Measurements from ENCODE around the gene USP54. TPM values are rescaled to one million over a fixed set of nuclear protein-coding genes. Genes with fewer than 3 reads are reported as not detected.

USP54 gene
- total and polyA plus RNA-seq, 9 donors: 8.0 to 72.7 (median 32.0) TPM

GRCh38 chr10:73552819-73553715 is 38.1 kb downstream of the USP54 start:
- intact Hi-C loops (cut with DNase I): no loop called here

DNA sequence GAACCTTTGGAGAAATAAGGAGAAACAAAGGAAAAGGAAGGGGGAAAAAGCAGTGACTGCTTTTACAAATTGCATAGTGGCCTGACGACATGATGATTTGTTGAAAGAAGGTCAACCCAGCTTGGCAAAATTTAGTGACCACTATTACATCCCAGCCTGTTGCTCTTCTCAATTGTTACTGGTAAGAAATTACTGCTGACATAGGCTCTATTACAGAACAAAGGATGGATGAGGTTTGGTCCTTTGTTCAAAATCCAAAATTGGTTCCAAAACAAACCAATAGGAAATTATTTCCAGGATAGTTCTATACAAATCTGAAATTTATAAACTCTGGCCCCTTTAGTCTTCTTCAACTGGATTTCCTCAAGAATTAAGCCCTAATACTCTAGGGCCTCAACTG is 39.6 kb downstream of the USP54 start:
- no peak overlapping the region for H3K27ac ChIP-seq
- no peaks in the 10 kb centered on the region for H3K4me1 ChIP-seq (ENCODE audit: insufficient read depth)

More at GRCh38 chr10:73552819-73553715, 38.1 kb downstream of the USP54 start:
- Histone ChIP-seq H3K4me1 (ENCODE audit: insufficient read depth) (no peaks in the 10 kb centered on the region), H3K27me3 (peaks cover 2% of the 10 kb centered on the region), H3K27ac (no peak overlapping the region), H3K36me3 (no peaks in the 10 kb centered on the region), H3K4me3 (no peak overlapping the region), H3K9me3 (no peaks in the 10 kb centered on the region)
- WGBS, 3 donors: 80 to 82% (median 82%) methylated on average over 3 of the region's 3 CpGs
- TF ChIP-seq CTCF (IDR thresholded peaks at IDR 0.05) (no peak), EP300 (IDR thresholded peaks at IDR 0.05) (no peak), POLR2A (IDR thresholded peaks at IDR 0.05) (no peak)
- no peak for DNase-seq

DNA sequence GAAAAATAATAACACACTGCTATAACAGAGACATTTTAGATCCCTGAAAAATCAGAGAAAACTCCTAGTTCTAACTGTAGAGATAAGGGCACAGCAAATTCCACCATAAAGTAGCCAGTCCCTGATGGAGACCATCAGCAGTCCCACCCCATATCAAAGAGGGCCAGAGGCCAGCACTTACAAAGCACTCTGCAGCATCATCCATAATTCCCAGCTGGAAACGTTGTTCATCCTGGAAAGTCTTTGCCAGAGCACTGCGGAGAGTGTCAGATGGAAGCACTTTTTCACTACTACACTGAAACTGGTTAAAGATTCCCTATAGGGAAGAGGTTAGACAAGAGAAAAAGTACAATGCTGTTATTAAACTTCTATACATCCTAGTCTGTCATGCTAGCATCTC is 45.8 kb downstream of the USP54 start:
- DNase-seq: no peak
- intact Hi-C loops (cut with DNase I): no loop called here
- Histone ChIP-seq H3K36me3 (no peaks in the 10 kb centered on the region), H3K4me1 (ENCODE audit: insufficient read depth) (no peaks in the 10 kb centered on the region), H3K27me3 (no peaks in the 10 kb centered on the region), H3K9me3 (no peaks in the 10 kb centered on the region), H3K4me3 (no peak overlapping the region), H3K27ac (no peak overlapping the region)
- 67 to 70% (median 70%) methylated on average over 2 of the region's 2 CpGs for WGBS, 3 donors
- TF ChIP-seq POLR2A (IDR thresholded peaks at IDR 0.05): no peak

More for the DNA sequence above, 39.6 kb downstream of the USP54 start:
- peaks cover 2% of the 10 kb centered on the region for H3K27me3 ChIP-seq
- H3K9me3 ChIP-seq: no peaks in the 10 kb centered on the region
- WGBS, 3 donors: 95 to 98% (median 98%) methylated on average over 1 of the region's 1 CpG
- DNase-seq: no peak
- H3K4me3 ChIP-seq: no peak overlapping the region
- TF ChIP-seq POLR2A (IDR thresholded peaks at IDR 0.05): no peak
- no peak for TF ChIP-seq EP300 (IDR thresholded peaks at IDR 0.05)
- no peak for TF ChIP-seq CTCF (IDR thresholded peaks at IDR 0.05)
- no peaks in the 10 kb centered on the region for H3K36me3 ChIP-seq
- intact Hi-C loops (cut with DNase I): no loop called here

DNA sequence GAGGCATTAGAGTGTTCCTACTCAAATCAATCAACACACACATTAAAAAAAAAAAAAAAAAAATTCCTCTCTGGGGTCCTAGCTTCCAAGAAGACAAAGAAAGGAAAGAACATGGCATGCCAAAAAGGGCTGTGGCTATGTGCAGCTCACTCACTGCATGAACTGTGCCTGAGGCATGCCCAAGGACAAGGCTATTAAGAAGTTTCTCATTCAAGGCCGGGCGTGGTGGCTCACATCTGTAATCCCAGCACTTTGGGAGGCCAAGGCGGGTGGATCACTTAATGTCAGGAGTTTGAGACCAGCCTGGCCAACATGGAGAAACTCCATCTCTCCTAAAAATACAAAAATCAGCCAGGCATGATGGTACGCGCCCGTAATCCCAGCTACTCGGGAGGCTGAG is 53.4 kb downstream of the USP54 start:
- no peaks in the 10 kb centered on the region for H3K4me1 ChIP-seq (ENCODE audit: insufficient read depth)
- H3K36me3 ChIP-seq: no peaks in the 10 kb centered on the region
- no peak overlapping the region for H3K27ac ChIP-seq
- no peaks in the 10 kb centered on the region for H3K9me3 ChIP-seq
- WGBS, 3 donors: 91 to 93% (median 92%) methylated on average over 7 of the region's 7 CpGs
- H3K4me3 ChIP-seq: no peak overlapping the region
- no peaks in the 10 kb centered on the region for H3K27me3 ChIP-seq
- DNase-seq: no peak
- intact Hi-C loops (cut with DNase I): loop anchor here in 1 of 4 donors (5.0 kb wide), 1 partner anchor 95 kb away; no protein-coding TSS in a partner anchor
- TF ChIP-seq EP300 (IDR thresholded peaks at IDR 0.05) (no peak), CTCF (IDR thresholded peaks at IDR 0.05) (no peak), POLR2A (IDR thresholded peaks at IDR 0.05) (no peak)

DNA sequence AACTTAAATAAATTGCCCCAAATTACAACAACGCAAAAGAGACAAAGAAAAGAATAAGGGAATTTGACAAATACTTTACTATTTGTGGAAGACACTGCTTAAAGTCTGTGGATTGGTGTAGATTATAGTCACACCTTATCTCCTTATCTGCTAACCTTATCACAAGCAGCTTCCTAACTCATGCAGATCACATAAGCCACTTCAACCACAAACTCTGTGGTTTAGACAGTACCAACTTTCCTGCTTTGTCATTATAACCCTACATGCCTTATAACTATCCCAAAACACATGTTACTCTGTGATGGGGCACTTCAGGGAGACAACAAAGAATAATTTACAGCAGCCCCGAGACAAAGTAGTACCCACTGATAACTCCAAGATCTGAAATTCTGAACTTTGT is 53.9 kb downstream of the USP54 start:
- no peaks in the 10 kb centered on the region for H3K4me1 ChIP-seq (ENCODE audit: insufficient read depth)
- H3K36me3 ChIP-seq: no peaks in the 10 kb centered on the region
- DNase-seq: no peak
- no peaks in the 10 kb centered on the region for H3K9me3 ChIP-seq
- H3K4me3 ChIP-seq: no peak overlapping the region
- TF ChIP-seq EP300 (IDR thresholded peaks at IDR 0.05) (no peak), CTCF (IDR thresholded peaks at IDR 0.05) (no peak), POLR2A (IDR thresholded peaks at IDR 0.05) (no peak)
- no peaks in the 10 kb centered on the region for H3K27me3 ChIP-seq
- no peak overlapping the region for H3K27ac ChIP-seq
- intact Hi-C loops (cut with DNase I): loop anchor here in 1 of 4 donors (5.0 kb wide), 1 partner anchor 95 kb away; no protein-coding TSS in a partner anchor
- 83 to 92% (median 88%) methylated on average over 2 of the region's 2 CpGs for WGBS, 3 donors

Data from ovary (tissue), 9 donors.